Measurements from ENCODE around the gene RNF150.

GRCh38 chr4:141054446-141054845 is 78.8 kb downstream of the RNF150 start:
- no peak for TF ChIP-seq POLR2A (IDR thresholded peaks at IDR 0.05; ENCODE audit: low read length)
- no peak for TF ChIP-seq JUNB (IDR thresholded peaks at IDR 0.05)
- no peak for TF ChIP-seq SMC3 (IDR thresholded peaks at IDR 0.05)
- TF ChIP-seq, protein P1, sequence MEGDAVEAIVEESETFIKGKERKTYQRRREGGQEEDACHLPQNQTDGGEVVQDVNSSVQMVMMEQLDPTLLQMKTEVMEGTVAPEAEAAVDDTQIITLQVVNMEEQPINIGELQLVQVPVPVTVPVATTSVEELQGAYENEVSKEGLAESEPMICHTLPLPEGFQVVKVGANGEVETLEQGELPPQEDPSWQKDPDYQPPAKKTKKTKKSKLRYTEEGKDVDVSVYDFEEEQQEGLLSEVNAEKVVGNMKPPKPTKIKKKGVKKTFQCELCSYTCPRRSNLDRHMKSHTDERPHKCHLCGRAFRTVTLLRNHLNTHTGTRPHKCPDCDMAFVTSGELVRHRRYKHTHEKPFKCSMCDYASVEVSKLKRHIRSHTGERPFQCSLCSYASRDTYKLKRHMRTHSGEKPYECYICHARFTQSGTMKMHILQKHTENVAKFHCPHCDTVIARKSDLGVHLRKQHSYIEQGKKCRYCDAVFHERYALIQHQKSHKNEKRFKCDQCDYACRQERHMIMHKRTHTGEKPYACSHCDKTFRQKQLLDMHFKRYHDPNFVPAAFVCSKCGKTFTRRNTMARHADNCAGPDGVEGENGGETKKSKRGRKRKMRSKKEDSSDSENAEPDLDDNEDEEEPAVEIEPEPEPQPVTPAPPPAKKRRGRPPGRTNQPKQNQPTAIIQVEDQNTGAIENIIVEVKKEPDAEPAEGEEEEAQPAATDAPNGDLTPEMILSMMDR (IDR thresholded peaks at IDR 0.05) = no peak
- no peak for TF ChIP-seq RAD21 (conservative IDR thresholded peaks at IDR 0.05 in 1 of 2, IDR thresholded peaks at IDR 0.05 in 1 of 2)
- TF ChIP-seq BHLHE40 (IDR thresholded peaks at IDR 0.05; ENCODE audit: low read depth, low read length) = no peak
- TF ChIP-seq TFCP2L1 (CRISPR knock-in tag; IDR thresholded peaks at IDR 0.05) = no peak
- TF ChIP-seq RFX5 (IDR thresholded peaks at IDR 0.05) = no peak
- TF ChIP-seq MAFK (IDR thresholded peaks at IDR 0.05; ENCODE audit: partially characterized antibody) = no peak
- TF ChIP-seq, protein P2, sequence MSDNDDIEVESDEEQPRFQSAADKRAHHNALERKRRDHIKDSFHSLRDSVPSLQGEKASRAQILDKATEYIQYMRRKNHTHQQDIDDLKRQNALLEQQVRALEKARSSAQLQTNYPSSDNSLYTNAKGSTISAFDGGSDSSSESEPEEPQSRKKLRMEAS (IDR thresholded peaks at IDR 0.05) = no peak
- no peak for TF ChIP-seq RCOR1 (IDR thresholded peaks at IDR 0.05; ENCODE audit: low read depth, low read length)
- TF ChIP-seq EP300 (IDR thresholded peaks at IDR 0.05) = no peak
- no peak for TF ChIP-seq RARB (CRISPR knock-in tag; IDR thresholded peaks at IDR 0.05)

Data from A549 (cell line).